Measurements from ENCODE around the gene CSH1.
"Not testable (repeated sequence)": the region's sequence is repeated elsewhere in the genome, so short reads cannot be mapped to it uniquely, and the experiment has no call there.

Gene CSH1

GRCh38 chr17:63896524-63897354, at the start of gene CSH1:
Gene CSH1, minus strand, starts transcription at chr17:63896574. Its CDS starts 63 bp downstream, at chr17:63896511.
- not testable (repeated sequence) for DNase-seq

GRCh38 chr17:63945784-63946439, 49.5 kb upstream of the CSH1 start:
- no peak for DNase-seq

GRCh38 chr17:63944736-63945499, 48.5 kb upstream of the CSH1 start:
- DNase-seq = no peak

- DNase-seq = no peak
Observed at GRCh38 chr17:63943745-63944144, 47.4 kb upstream of the CSH1 start.

GRCh38 chr17:63942309-63942985, 46.1 kb upstream of the CSH1 start:
- no peak for DNase-seq

GRCh38 chr17:63941751-63942150, 45.4 kb upstream of the CSH1 start:
- DNase-seq = no peak

- no peak for DNase-seq
Observed at GRCh38 chr17:63941162-63941561, 44.8 kb upstream of the CSH1 start.

GRCh38 chr17:63940584-63940983, 44.2 kb upstream of the CSH1 start:
- DNase-seq = no peak

GRCh38 chr17:63939884-63940283, 43.5 kb upstream of the CSH1 start:
- no peak for DNase-seq

GRCh38 chr17:63939401-63939800, 43.0 kb upstream of the CSH1 start:
- no peak for DNase-seq

- DNase-seq = no peak
Observed at GRCh38 chr17:63937920-63938319, 41.5 kb upstream of the CSH1 start.

- DNase-seq = no peak
Observed at GRCh38 chr17:63937319-63937718, 40.9 kb upstream of the CSH1 start.

- DNase-seq = no peak
Observed at GRCh38 chr17:63934183-63935112, 38.1 kb upstream of the CSH1 start.

- DNase-seq = no peak
Observed at GRCh38 chr17:63933598-63933997, 37.2 kb upstream of the CSH1 start.

GRCh38 chr17:63932721-63933120, 36.3 kb upstream of the CSH1 start:
- no peak for DNase-seq

- DNase-seq = no peak
Observed at GRCh38 chr17:63931981-63932561, 35.7 kb upstream of the CSH1 start, which contains the start of gene CD79B. Gene CD79B, minus strand, starts transcription at chr17:63932331. Its CDS starts 70 bp downstream, at chr17:63932261.

- DNase-seq = no peak
Observed at GRCh38 chr17:63930951-63931575, 34.7 kb upstream of the CSH1 start.

- peak; percentile 6 for DNase-seq
Observed at GRCh38 chr17:63929860-63930766, 33.7 kb upstream of the CSH1 start.

GRCh38 chr17:63928966-63929695, 32.8 kb upstream of the CSH1 start:
- DNase-seq = peak; percentile 4
